PC-9 (cell line): ENCODE results near the gene PCDHGA8. TPM values are rescaled to one million over a fixed set of nuclear protein-coding genes. Genes with fewer than 3 reads are reported as not detected.
"Not testable (repeated sequence)": the region's sequence is repeated elsewhere in the genome, so short reads cannot be mapped to it uniquely, and the experiment has no call there.

Source experiments
- BruUV-seq: library from RNA; stranded (reverse); fragments of 400-500 nt; replicated peaks from 2 replicates; lab custom pipeline; 2021; lab: Mats Ljungman, UMichigan
- CTCF ChIA-PET: fragments of 300-600 bp; sonication (Branson Sonifier 250); formaldehyde crosslinking; loops from one replicate; lab custom pipeline; 2022; ENCODE audit warnings: antibody characterized with exemption; lab: Charles Lee
- POLR2A ChIA-PET: fragments of 300-600 bp; sonication (Branson Sonifier 250); formaldehyde crosslinking; loops from one replicate; lab custom pipeline; 2022; ENCODE audit warnings: antibody characterized with exemption; ENCODE audit not compliant: unreplicated experiment; lab: Charles Lee
- DNase-seq, 2 experiments: peaks; one replicate each; pipeline versions ENCODE4 v3.0.0 to v3.0.0-alpha.2; 2015 to 2022; ENCODE audit warnings: mixed read lengths in 1 of 2
- H2AFZ ChIP-seq: fragments of 200-600 bp; sonication (generic); 2 replicates; pipeline ENCODE4 v1.8.1; 2017; ENCODE audit warnings: antibody characterized with exemption
- H3F3A ChIP-seq: fragments of 200-600 bp; sonication (generic); 2 replicates; pipeline ENCODE4 v1.8.1; 2017; ENCODE audit warnings: antibody characterized with exemption, mild to moderate bottlenecking, low read depth; ENCODE audit not compliant: insufficient read depth
- H3K27ac ChIP-seq: fragments of 200-600 bp; sonication (generic); 2 replicates; pipeline ENCODE4 v1.6.1; 2016; ENCODE audit warnings: mixed run types
- H3K27me3 ChIP-seq: fragments of 200-600 bp; sonication (generic); 2 replicates; pipeline ENCODE4 v1.6.1; 2016; ENCODE audit warnings: low read depth, mixed run types; ENCODE audit not compliant: insufficient read depth
- H3K36me3 ChIP-seq: fragments of 200-600 bp; sonication (generic); 2 replicates; pipeline ENCODE4 v1.6.1; 2016; ENCODE audit warnings: low read depth, mixed run types
- H3K4me1 ChIP-seq: fragments of 200-600 bp; sonication (generic); replicated peaks from 2 replicates; pipeline ENCODE4 v1.6.1; 2016; ENCODE audit warnings: mixed run types; ENCODE audit not compliant: insufficient read depth
- H3K4me2 ChIP-seq: fragments of 200-600 bp; sonication (generic); 2 replicates; pipeline ENCODE4 v1.6.1; 2017; ENCODE audit warnings: mixed run types
- H3K4me3 ChIP-seq: fragments of 200-600 bp; sonication (generic); 2 replicates; pipeline ENCODE4 v1.6.1; 2016; ENCODE audit warnings: mixed run types
- H3K79me2 ChIP-seq: fragments of 200-600 bp; sonication (generic); 2 replicates; pipeline ENCODE4 v1.6.1; 2017; ENCODE audit warnings: low read depth, mixed run types
- H3K9me2 ChIP-seq: fragments of 200-600 bp; sonication (generic); 2 replicates; pipeline ENCODE4 v1.8.1; 2017; ENCODE audit warnings: mild to moderate bottlenecking; ENCODE audit not compliant: insufficient read depth
- H3K9me3 ChIP-seq: fragments of 200-600 bp; sonication (generic); 2 replicates; pipeline ENCODE4 v1.8.1; 2016; ENCODE audit warnings: low read depth; ENCODE audit not compliant: insufficient read depth
- H4K20me1 ChIP-seq: fragments of 200-600 bp; sonication (generic); 2 replicates; pipeline ENCODE4 v1.8.1; 2017; ENCODE audit not compliant: insufficient read depth
- CTCF ChIP-seq: fragments of 200-600 bp; sonication (generic); conservative IDR thresholded peaks from 2 replicates; pipeline ENCODE4 v1.6.1; 2017; ENCODE audit warnings: mixed run types, antibody characterized with exemption, mild to moderate bottlenecking, moderate library complexity
- EZH2 ChIP-seq: fragments of 200-600 bp; sonication (generic); IDR thresholded peaks from 2 replicates; pipeline ENCODE4 v1.8.0; 2017; ENCODE audit warnings: antibody characterized with exemption, low read depth
- intact Hi-C: fragments of 100-400 bp; cut with micrococcal nuclease; formaldehyde crosslinking; loops from one replicate; pipeline ENCODE4 v1.10.0; 2022; ENCODE audit not compliant: unreplicated experiment
- total RNA-seq: library from RNA; stranded (reverse); gene quantifications from 2 replicates; pipeline ENCODE4 v1.2.3, GENCODE V29; 2021

PCDHGA8 gene
- total RNA-seq, 1 experiment from 2014 or later, result not detected

GRCh38 chr5:141432726-141433125 lies 40.3 kb downstream of the PCDHGA8 start:
- POLR2A ChIA-PET, H3K79me2 ChIP-seq, H2AFZ ChIP-seq, intact Hi-C loops, CTCF ChIA-PET, H3K4me2 ChIP-seq, H3K9me3 ChIP-seq, H3K4me1 ChIP-seq, H3K4me3 ChIP-seq, H4K20me1 ChIP-seq, H3K36me3 ChIP-seq, H3K9me2 ChIP-seq, BruUV-seq, H3K27ac ChIP-seq, DNase-seq, H3F3A ChIP-seq: not testable (repeated sequence)
- H3K27me3 ChIP-seq, result peaks cover 20% of the 10 kb centered on the region; the same call in 1 of the 2 replicates

- POLR2A ChIA-PET, result no interaction called here
- Histone ChIP-seq H3K4me2 (no peak overlapping the region), H4K20me1 (no peaks in the 10 kb centered on the region), H2AFZ (no peak overlapping the region), H3K27me3 (peaks cover 20% of the 10 kb centered on the region; the same call in 1 of the 2 replicates), H3K4me3 (no peak overlapping the region), H3F3A (no peaks in the 10 kb centered on the region), H3K27ac (no peak overlapping the region), H3K36me3 (no peaks in the 10 kb centered on the region), H3K4me1 (no peaks in the 10 kb centered on the region), H3K79me2 (no peaks in the 10 kb centered on the region), H3K9me2 (no peaks in the 10 kb centered on the region), H3K9me3 (0 out of 2 replicates have a peak, but pooled peaks cover 3% of the 10 kb centered on the region)
- DNase-seq, result no peak
- no TSS peak for BruUV-seq
- CTCF ChIA-PET, result no interaction called here
- no peak for TF ChIP-seq CTCF
- no peak for TF ChIP-seq EZH2
- intact Hi-C loops, result no loop called here
Observed at GRCh38 chr5:141434006-141434405, 41.6 kb downstream of the PCDHGA8 start.

- ChIA-PET POLR2A (no interaction called here), CTCF (no interaction called here)
- Histone ChIP-seq H3K4me2 (no peak overlapping the region), H3K9me2 (no peaks in the 10 kb centered on the region), H3K27me3 (peaks cover 32% of the 10 kb centered on the region; the same call in 1 of the 2 replicates), H3K79me2 (no peaks in the 10 kb centered on the region), H3F3A (no peaks in the 10 kb centered on the region), H4K20me1 (no peaks in the 10 kb centered on the region), H3K4me1 (no peaks in the 10 kb centered on the region), H3K27ac (no peak overlapping the region), H3K4me3 (no peak overlapping the region), H3K9me3 (no peaks in the 10 kb centered on the region), H2AFZ (no peak overlapping the region), H3K36me3 (no peaks in the 10 kb centered on the region)
- BruUV-seq, result no TSS peak
- TF ChIP-seq CTCF (no peak), EZH2 (no peak)
- no peak for DNase-seq
- intact Hi-C loops, result no loop called here
Observed at GRCh38 chr5:141437221-141437620, 44.8 kb downstream of the PCDHGA8 start.
